ENCODE measurements around the gene BCAM.

DNA sequence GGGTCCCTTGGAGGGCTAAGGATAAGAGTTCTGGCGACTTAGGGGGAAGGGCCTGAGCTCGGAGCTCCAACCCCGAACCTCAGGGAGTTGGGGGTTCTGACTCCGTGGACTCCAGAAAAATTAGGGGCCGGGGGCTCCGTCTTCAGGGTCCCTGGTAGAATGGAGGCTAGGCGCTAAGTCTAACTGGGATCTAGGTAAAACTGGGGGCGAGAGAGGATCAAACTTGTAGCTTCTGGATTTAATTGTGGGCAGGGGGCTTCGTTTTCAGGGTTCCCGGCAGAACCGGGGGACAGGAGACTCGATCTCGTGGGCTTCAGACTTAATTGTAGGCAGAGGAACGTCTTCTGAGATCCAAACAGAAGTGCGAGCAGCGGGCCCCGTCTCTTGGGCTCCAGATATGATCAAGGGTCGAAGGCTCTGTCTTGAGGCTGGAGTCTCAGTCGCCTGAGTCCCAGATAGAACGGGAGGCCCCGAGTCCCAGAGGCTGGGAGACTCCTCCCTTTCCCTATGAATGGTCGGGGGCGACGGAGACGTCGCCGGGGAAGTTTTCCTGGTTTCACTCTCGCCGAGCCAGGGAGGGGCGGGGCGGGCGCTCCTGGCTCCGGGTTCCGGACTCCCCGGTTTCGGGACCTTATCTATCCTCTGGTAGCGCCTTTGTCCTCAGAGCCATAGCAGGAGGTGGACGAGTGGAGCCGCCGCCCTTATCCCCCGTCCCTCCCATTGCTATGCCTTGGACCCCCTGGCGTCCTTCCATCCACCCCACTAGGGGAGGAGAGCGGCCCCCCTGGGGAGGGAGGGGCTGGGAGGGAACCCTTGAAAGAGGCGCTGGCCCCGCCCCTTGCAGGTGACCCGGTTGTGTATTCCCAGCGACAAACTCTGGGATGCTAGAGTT, 38.5 kb downstream of the BCAM start:
- TF ChIP-seq, protein P1, sequence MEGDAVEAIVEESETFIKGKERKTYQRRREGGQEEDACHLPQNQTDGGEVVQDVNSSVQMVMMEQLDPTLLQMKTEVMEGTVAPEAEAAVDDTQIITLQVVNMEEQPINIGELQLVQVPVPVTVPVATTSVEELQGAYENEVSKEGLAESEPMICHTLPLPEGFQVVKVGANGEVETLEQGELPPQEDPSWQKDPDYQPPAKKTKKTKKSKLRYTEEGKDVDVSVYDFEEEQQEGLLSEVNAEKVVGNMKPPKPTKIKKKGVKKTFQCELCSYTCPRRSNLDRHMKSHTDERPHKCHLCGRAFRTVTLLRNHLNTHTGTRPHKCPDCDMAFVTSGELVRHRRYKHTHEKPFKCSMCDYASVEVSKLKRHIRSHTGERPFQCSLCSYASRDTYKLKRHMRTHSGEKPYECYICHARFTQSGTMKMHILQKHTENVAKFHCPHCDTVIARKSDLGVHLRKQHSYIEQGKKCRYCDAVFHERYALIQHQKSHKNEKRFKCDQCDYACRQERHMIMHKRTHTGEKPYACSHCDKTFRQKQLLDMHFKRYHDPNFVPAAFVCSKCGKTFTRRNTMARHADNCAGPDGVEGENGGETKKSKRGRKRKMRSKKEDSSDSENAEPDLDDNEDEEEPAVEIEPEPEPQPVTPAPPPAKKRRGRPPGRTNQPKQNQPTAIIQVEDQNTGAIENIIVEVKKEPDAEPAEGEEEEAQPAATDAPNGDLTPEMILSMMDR (IDR thresholded peaks at IDR 0.05): no peak
- TF ChIP-seq POLR2A (IDR thresholded peaks at IDR 0.05) (peak; percentile 22 to 47), EP300 (IDR thresholded peaks at IDR 0.05) (no peak), POLR2AphosphoS5 (IDR thresholded peaks at IDR 0.05) (peak; percentile 8)

Measured in gastroesophageal sphincter (tissue), 3 donors.